ENCODE data around the gene TRA2A. TPM values are rescaled to one million over a fixed set of nuclear protein-coding genes. Genes with fewer than 3 reads are reported as not detected.

The TRA2A gene
- total and polyA plus RNA-seq, 2 of the 13 experiments (the other 11 are each of a cell fraction or from before 2014, with no cell fraction given) = 39.1 to 41.6 TPM

GRCh38 chr7:23471106-23471859, 60.5 kb downstream of the TRA2A start (continued):
- TF ChIP-seq ZNF687 (CRISPR knock-in tag; IDR thresholded peaks at IDR 0.05) = peak; percentile 66
- TF ChIP-seq SP5 (CRISPR knock-in tag; IDR thresholded peaks at IDR 0.05; ENCODE audit: borderline replicate concordance, low read depth) = peak; percentile 63; the same call in 1 of the 2 replicates

- H3K4me1 ChIP-seq (ENCODE audit: insufficient read depth, low read length) = peaks cover 25% of the 10 kb centered on the region
- ATAC-seq (peak; percentile 0), DNase-seq (ENCODE audit: low spot score) (peak; percentile 91), FAIRE-seq (peak; percentile 82)
- 0 out of 2 replicates have a peak, but pooled peaks cover 4% of the 10 kb centered on the region for H4K20me1 ChIP-seq (ENCODE audit: insufficient read depth, low read length)
- H3K79me2 ChIP-seq (ENCODE audit: insufficient read depth, low read length) = peaks cover 74% of the 10 kb centered on the region
- no TSS peak for BruUV-seq (replicated peaks)
- CTCF ChIA-PET (ENCODE audit: low intra/inter-chr PET ratio, low total read pairs) = no interaction called here
- H3K27me3 ChIP-seq (ENCODE audit: control insufficient read depth in 1 of 2, insufficient read depth in 2 of 2, low read length in 2 of 2) = no peaks in the 10 kb centered on the region; a peak in 1 of 5 replicates
- H3K36me3 ChIP-seq (replicated peaks in 1 of 2; ENCODE audit: control insufficient read depth in 1 of 2, insufficient read depth in 2 of 2, low read length in 2 of 2) = no peaks in the 10 kb centered on the region
- peak within 1 kb of the TSS; percentile 96 for H3K27ac ChIP-seq (ENCODE audit: extremely low read length, insufficient read depth, low read length)
- no peaks in the 10 kb centered on the region for H3K9me3 ChIP-seq (ENCODE audit: low read length)
- H3K4me2 ChIP-seq (ENCODE audit: low read depth, low read length) = peak within 1 kb of the TSS; percentile 94
- in situ Hi-C loops (cut with HindIII; ENCODE audit: extremely low pct_ligation_motif_present, low pct_unique_long_range_greater_than_20kb) = no loop called here
- POLR2A ChIA-PET = interaction anchor here (0.6 to 1.1 kb wide), 4 partner anchors 61 to 176 kb away, joined by 3 to 4 read pairs (median 3); no protein-coding TSS in a partner anchor
- peak within 1 kb of the TSS; percentile 86 to 93 (median 91) for H3K4me3 ChIP-seq (replicated peaks in 1 of 3; ENCODE audit: insufficient read depth in 1 of 3, low read depth in 2 of 3, low read length in 3 of 3)
- peak within 1 kb of the TSS; percentile 94 for H3K9ac ChIP-seq (ENCODE audit: insufficient read depth, low read depth, low read length)
- 1% methylated on average over 31 of the region's 34 CpGs for WGBS (ENCODE audit: low lambda C conversion rate)
- intact Hi-C loops (cut with micrococcal nuclease; ENCODE audit: unreplicated experiment) = loop anchor here (5.0 to 10.0 kb wide), 2 partner anchors 286 to 458 kb away; partner anchors contain the start of genes HYCC1 and NUP42
- H2AFZ ChIP-seq (ENCODE audit: low read length) = no peak within 1 kb of the TSS
- TF ChIP-seq NR2C2 (CRISPR knock-in tag; IDR thresholded peaks at IDR 0.05; ENCODE audit: borderline replicate concordance) = no peak; the same call in 1 of the 2 replicates
- TF ChIP-seq FOXA3 (CRISPR knock-in tag; IDR thresholded peaks at IDR 0.05) = peak; percentile 49
- peak; percentile 63; the same call in 1 of the 2 replicates for TF ChIP-seq ARID4A (CRISPR knock-in tag; IDR thresholded peaks at IDR 0.05; ENCODE audit: borderline replicate concordance)
- no peak for TF ChIP-seq ZNF326 (CRISPR knock-in tag; IDR thresholded peaks at IDR 0.05; ENCODE audit: borderline replicate concordance)
- TF ChIP-seq THRA (CRISPR knock-in tag; IDR thresholded peaks at IDR 0.05; ENCODE audit: borderline replicate concordance) = no peak
- TF ChIP-seq CBX5 (CRISPR knock-in tag; IDR thresholded peaks at IDR 0.05; ENCODE audit: borderline replicate concordance) = 0 out of 2 replicates have a peak, but pooled peaks have one; percentile 37
Measured at GRCh38 chr7:23470330-23471105, 61.3 kb downstream of the TRA2A start, which contains the start of gene IGF2BP3. IGF2BP3 (minus strand) TSS chr7:23470491; CDS start chr7:23470110, 381 bp downstream.

All from HepG2 (cell line).